GM21381 (cell line): Measurements from ENCODE around the gene METTL9.
A peak's percentile ranks its signal among the peaks of the same experiment; 100 is the strongest.
"Not testable (repeated sequence)": the region's sequence is repeated elsewhere in the genome, so short reads cannot be mapped to it uniquely, and the experiment has no call there.

Experiments used
- ATAC-seq: cut with Tn5 transposase; IDR thresholded peaks from one replicate; pipeline ENCODE4 v1.9.1; 2021; ENCODE audit warnings: mild to moderate bottlenecking, moderate library complexity; ENCODE audit not compliant: unreplicated experiment

METTL9 gene

GRCh38 chr16:21631951-21632575 lies 32.7 kb downstream of the METTL9 start:
- not testable (repeated sequence) for ATAC-seq

- no peak for ATAC-seq
Measured at GRCh38 chr16:21634216-21634615, 34.8 kb downstream of the METTL9 start.

GRCh38 chr16:21635694-21636093 lies 36.3 kb downstream of the METTL9 start:
- not testable (repeated sequence) for ATAC-seq

- ATAC-seq, result no peak
Measured at GRCh38 chr16:21637032-21637968, 37.9 kb downstream of the METTL9 start.

- ATAC-seq, result no peak
Measured at GRCh38 chr16:21638573-21638975, 39.2 kb downstream of the METTL9 start.

GRCh38 chr16:21639493-21639892 lies 40.1 kb downstream of the METTL9 start:
- ATAC-seq, result no peak

GRCh38 chr16:21641916-21642315 lies 42.5 kb downstream of the METTL9 start:
- no peak for ATAC-seq

- no peak for ATAC-seq
Measured at GRCh38 chr16:21642861-21643260, 43.5 kb downstream of the METTL9 start.

- no peak for ATAC-seq
Measured at GRCh38 chr16:21643785-21644184, 44.4 kb downstream of the METTL9 start.

- no peak for ATAC-seq
Measured at GRCh38 chr16:21644674-21645073, 45.3 kb downstream of the METTL9 start.

GRCh38 chr16:21645261-21645721 lies 45.9 kb downstream of the METTL9 start:
- ATAC-seq, result peak; percentile 35

- no peak for ATAC-seq
Measured at GRCh38 chr16:21646091-21646490, 46.7 kb downstream of the METTL9 start.

- ATAC-seq, result peak; percentile 88
Measured at GRCh38 chr16:21646721-21647561, 47.6 kb downstream of the METTL9 start.

GRCh38 chr16:21647562-21648164 lies 48.3 kb downstream of the METTL9 start:
- no peak for ATAC-seq

GRCh38 chr16:21649826-21650406 lies 50.5 kb downstream of the METTL9 start:
- ATAC-seq, result not testable (repeated sequence)

- no peak for ATAC-seq
Measured at GRCh38 chr16:21650521-21650920, 51.1 kb downstream of the METTL9 start.

- ATAC-seq, result no peak
Measured at GRCh38 chr16:21651515-21651914, 52.1 kb downstream of the METTL9 start.

- ATAC-seq, result no peak
Measured at GRCh38 chr16:21652453-21652852, 53.1 kb downstream of the METTL9 start, which contains the start of gene IGSF6. Gene IGSF6, minus strand, starts transcription at chr16:21652608. Its CDS starts 10 bp downstream, at chr16:21652598.

- ATAC-seq, result no peak
Measured at GRCh38 chr16:21653571-21653970, 54.2 kb downstream of the METTL9 start.

- no peak for ATAC-seq
Measured at GRCh38 chr16:21654466-21654865, 55.1 kb downstream of the METTL9 start.
